HCT116 (cell line): ENCODE results near the gene TRMO. TPM values are rescaled to one million over a fixed set of nuclear protein-coding genes. Genes with fewer than 3 reads are reported as not detected.

Source experiments
- ATAC-seq: fragments of 200-7000 bp; cut with Tn5 transposase; 2 replicates; pipeline ENCODE4 v1.9.1; 2020; ENCODE audit warnings: mild to moderate bottlenecking, moderate library complexity
- BruUV-seq: library from RNA; stranded (reverse); fragments of 400-500 nt; replicated peaks from 2 replicates; lab custom pipeline; 2021; lab: Mats Ljungman, UMichigan
- CTCF ChIA-PET: fragments of 300-600 bp; sonication (Branson Sonifier 250); formaldehyde crosslinking; loops from one replicate; lab custom pipeline; 2021; ENCODE audit warnings: antibody characterized with exemption; lab: Charles Lee
- POLR2A ChIA-PET: fragments of 300-600, 350-600 bp; sonication (Branson Sonifier 250); formaldehyde crosslinking; loops from one replicate; lab custom pipeline; 2021; ENCODE audit warnings: antibody characterized with exemption; lab: Charles Lee
- RAD21 ChIA-PET, 2 experiments: fragments of 300-600 bp; sonication (Branson Sonifier 250); formaldehyde crosslinking; loops; one replicate each; lab custom pipeline; 2023; ENCODE audit warnings: low total read pairs in 2 of 2; ENCODE audit not compliant: uncharacterized antibody in 2 of 2, unreplicated experiment in 2 of 2, low non-redundant PET in 1 of 2; lab: Charles Lee
- DNase-seq: peaks from one replicate; pipeline ENCODE4 v3.0.0-alpha.2; 2010; ENCODE audit warnings: low read depth, low spot score
- H2AFZ ChIP-seq: fragments of 200-600 bp; shearing (Covaris generic), sonication (generic); 2 replicates; pipeline ENCODE4 v1.6.1; 2017; ENCODE audit warnings: low read depth, mixed run types, mixed read lengths, antibody characterized with exemption, low read length; ENCODE audit not compliant: poor library complexity, severe bottlenecking
- H3K27ac ChIP-seq: 2 replicates; pipeline ENCODE4 v1.5.1; 2012; ENCODE audit warnings: low read depth, low read length
- H3K27me3 ChIP-seq: fragments of 200-600 bp; sonication (generic); 2 replicates; pipeline ENCODE4 v1.6.1; 2016; ENCODE audit warnings: mixed run types, low read length, mixed read lengths; ENCODE audit not compliant: insufficient read depth
- H3K36me3 ChIP-seq, 2 experiments: fragments of 200-500 bp in 1 of 2; fragments of 200-600 bp in 1 of 2; sonication (Bioruptor generic) in 1 of 2; sonication (generic) in 1 of 2; 2 replicates each; pipeline versions ENCODE4 v1.5.1 to v1.6.1; 2014 to 2016; ENCODE audit warnings: low read length in 2 of 2, inconsistent platforms in 1 of 2, mixed read lengths in 1 of 2, mixed run types in 1 of 2; ENCODE audit not compliant: insufficient read depth in 2 of 2, control insufficient read depth in 1 of 2
- H3K4me1 ChIP-seq, 2 experiments: fragments of 200-600 bp in 1 of 2; sonication (generic) in 1 of 2; 2 replicates each; pipeline versions ENCODE4 v1.5.1 to v1.6.1; 2012 to 2017; ENCODE audit warnings: low read length in 2 of 2, inconsistent platforms in 1 of 2, mild to moderate bottlenecking in 1 of 2, mixed read lengths in 1 of 2, mixed run types in 1 of 2, moderate library complexity in 1 of 2; ENCODE audit not compliant: insufficient read depth in 2 of 2, control insufficient read depth in 1 of 2
- H3K4me2 ChIP-seq: fragments of 200-600 bp; sonication (generic); 2 replicates; pipeline ENCODE4 v1.6.1; 2017; ENCODE audit warnings: mixed run types, low read length, mixed read lengths
- H3K4me3 ChIP-seq, 2 experiments: fragments of 200-600 bp in 1 of 2; sonication (generic) in 1 of 2; replicated peaks in 1 of 2; 2 replicates each; pipeline ENCODE4 v1.5.1; 2011 to 2016; ENCODE audit warnings: low read length in 2 of 2, control low read depth in 1 of 2, low read depth in 1 of 2, mild to moderate bottlenecking in 1 of 2, mixed read lengths in 1 of 2, mixed run types in 1 of 2
- H3K79me2 ChIP-seq: fragments of 200-600 bp; sonication (generic); 2 replicates; pipeline ENCODE4 v1.6.1; 2017; ENCODE audit warnings: mild to moderate bottlenecking, mixed run types, low read length, moderate library complexity, mixed read lengths; ENCODE audit not compliant: insufficient read depth
- H3K9ac ChIP-seq: fragments of 200-600 bp; sonication (generic); 2 replicates; pipeline ENCODE4 v1.6.1; 2016; ENCODE audit warnings: low read length, mixed read lengths
- H3K9me2 ChIP-seq: fragments of 200-600 bp; sonication (generic), shearing (Covaris generic); 2 replicates; pipeline ENCODE4 v1.6.1; 2017; ENCODE audit warnings: mixed run types, mild to moderate bottlenecking, moderate library complexity; ENCODE audit not compliant: insufficient read depth
- H3K9me3 ChIP-seq, 2 experiments: fragments of 200-500 bp in 1 of 2; fragments of 200-600 bp in 1 of 2; sonication (Bioruptor generic) in 1 of 2; sonication (generic) in 1 of 2; 2 replicates each; pipeline ENCODE4 v1.6.1; 2014 to 2017; ENCODE audit warnings: low read length in 2 of 2, mixed read lengths in 2 of 2, inconsistent platforms in 1 of 2, low read depth in 1 of 2, mild to moderate bottlenecking in 1 of 2, mixed run types in 1 of 2, moderate library complexity in 1 of 2; ENCODE audit not compliant: control insufficient read depth in 1 of 2, insufficient read depth in 1 of 2
- H4K20me1 ChIP-seq: fragments of 200-600 bp; sonication (generic), shearing (Covaris generic); 2 replicates; pipeline ENCODE4 v1.6.1; 2017; ENCODE audit warnings: mixed run types, mild to moderate bottlenecking, moderate library complexity; ENCODE audit not compliant: insufficient read depth
- CBX3 ChIP-seq: IDR thresholded peaks from 2 replicates; pipeline ENCODE4 v1.6.1; 2012; ENCODE audit warnings: low read depth
- EZH2phosphoT487 ChIP-seq: fragments of 200-600 bp; IDR thresholded peaks from 2 replicates; pipeline ENCODE4 v1.6.1; 2018; ENCODE audit warnings: antibody characterized with exemption, borderline replicate concordance
- FOSL1 ChIP-seq: IDR thresholded peaks from 2 replicates; pipeline ENCODE4 v1.6.1; 2012; ENCODE audit warnings: low read depth
- intact Hi-C: fragments of 100-400 bp; cut with micrococcal nuclease; formaldehyde crosslinking; loops from 2 replicates; pipeline ENCODE4 v1.10.0; 2022
- total RNA-seq: library from RNA; stranded (reverse); gene quantifications from one replicate; pipeline ENCODE4 v1.2.1, GENCODE V29; 2021; ENCODE audit not compliant: unreplicated experiment

Gene TRMO
- total RNA-seq, 1 experiment from 2014 or later = 10.2 TPM

GRCh38 chr9:97857606-97858392, 64.5 kb downstream of the TRMO start:
- Histone ChIP-seq H3K4me3 (no peak overlapping the region), H3K36me3 (no peaks in the 10 kb centered on the region), H3K4me1 (no peaks in the 10 kb centered on the region), H3K27me3 (no peaks in the 10 kb centered on the region), H2AFZ (no peak overlapping the region), H3K27ac (no peak overlapping the region), H3K79me2 (no peaks in the 10 kb centered on the region), H3K9me2 (no peaks in the 10 kb centered on the region), H3K4me2 (no peak overlapping the region)
- RAD21 ChIA-PET = no interaction called here
- DNase-seq = no peak
- CTCF ChIA-PET = interaction anchor here (1.0 kb wide), 1 partner anchor 13 kb away, joined by 4 read pairs; no protein-coding TSS in a partner anchor
- intact Hi-C loops = no loop called here
- ATAC-seq = no peak
- TF ChIP-seq FOSL1 (no peak), EZH2phosphoT487 (no peak)
- TF ChIP-seq, all 23 proteins: peak for 0
- BruUV-seq = no TSS peak
- Histone ChIP-seq H3K9ac (no peak overlapping the region), H4K20me1 (no peaks in the 10 kb centered on the region), H3K9me3 (no peaks in the 10 kb centered on the region)
- POLR2A ChIA-PET = no interaction called here

- intact Hi-C loops = no loop called here
- CTCF ChIA-PET = no interaction called here
- Histone ChIP-seq H3K27me3 (no peaks in the 10 kb centered on the region), H3K9ac (no peak overlapping the region), H3K27ac (no peak overlapping the region), H4K20me1 (no peaks in the 10 kb centered on the region), H3K4me3 (no peak overlapping the region), H3K4me2 (no peak overlapping the region), H3K4me1 (no peaks in the 10 kb centered on the region), H3K79me2 (no peaks in the 10 kb centered on the region), H3K9me3 (no peaks in the 10 kb centered on the region), H3K36me3 (no peaks in the 10 kb centered on the region), H3K9me2 (no peaks in the 10 kb centered on the region), H2AFZ (no peak overlapping the region)
- POLR2A ChIA-PET = no interaction called here
- DNase-seq (no peak), ATAC-seq (no peak)
- no peak for TF ChIP-seq CBX3
- RAD21 ChIA-PET = no interaction called here
- no TSS peak for BruUV-seq
These were observed 65.3 kb downstream of the TRMO start for GRCh38 chr9:97856857-97857605.
